ENCODE results near the gene UBXN11.

GRCh38 chr1:26297791-26298124 is 8.7 kb downstream of the UBXN11 start:
- TF ChIP-seq POLR2A (IDR thresholded peaks at IDR 0.05; ENCODE audit: low read depth, low read length), result no peak
- no peak for TF ChIP-seq TAF1 (IDR thresholded peaks at IDR 0.05; ENCODE audit: borderline replicate concordance, low read depth, low read length)
- TF ChIP-seq POLR2AphosphoS5 (IDR thresholded peaks at IDR 0.05; ENCODE audit: low read depth, low read length), result no peak

Measured in GM12892 (cell line).